ENCODE measurements around the gene PHF12.
"Not testable (repeated sequence)": the region's sequence is repeated elsewhere in the genome, so short reads cannot be mapped to it uniquely, and the experiment has no call there.

The PHF12 gene

GRCh38 chr17:28901866-28902818 is 49.2 kb downstream of the PHF12 start:
- peak; percentile 37 for DNase-seq (ENCODE audit: low read depth)

GRCh38 chr17:28900986-28901726 is 50.2 kb downstream of the PHF12 start:
- DNase-seq (ENCODE audit: low read depth) = no peak

- DNase-seq (ENCODE audit: low read depth) = no peak
Measured at GRCh38 chr17:28899212-28899815, 52.0 kb downstream of the PHF12 start.

- no peak for DNase-seq (ENCODE audit: low read depth)
Measured at GRCh38 chr17:28898527-28898955, 52.8 kb downstream of the PHF12 start.

GRCh38 chr17:28897769-28898526 is 53.4 kb downstream of the PHF12 start:
- DNase-seq (ENCODE audit: low read depth) = no peak

- DNase-seq (ENCODE audit: low read depth) = peak; percentile 39
Measured at GRCh38 chr17:28896884-28897768, 54.2 kb downstream of the PHF12 start, which contains the start of gene FLOT2. Gene FLOT2 (minus strand): TSS chr17:28897733. CDS start chr17:28897574, 159 bp downstream.

- peak; percentile 50 for DNase-seq (ENCODE audit: low read depth)
Measured at GRCh38 chr17:28896491-28896883, 54.8 kb downstream of the PHF12 start.

- no peak for DNase-seq (ENCODE audit: low read depth)
Measured at GRCh38 chr17:28895794-28896447, 55.4 kb downstream of the PHF12 start.

- not testable (repeated sequence) for DNase-seq (ENCODE audit: low read depth)
Measured at GRCh38 chr17:28893248-28894183, 57.8 kb downstream of the PHF12 start.

GRCh38 chr17:28892024-28892423 is 59.3 kb downstream of the PHF12 start:
- DNase-seq (ENCODE audit: low read depth) = no peak

- DNase-seq (ENCODE audit: low read depth) = no peak
Measured at GRCh38 chr17:28891201-28891600, 60.1 kb downstream of the PHF12 start.

- no peak for DNase-seq (ENCODE audit: low read depth)
Measured at GRCh38 chr17:28889996-28890395, 61.3 kb downstream of the PHF12 start.

GRCh38 chr17:28888832-28889231 is 62.5 kb downstream of the PHF12 start:
- no peak for DNase-seq (ENCODE audit: low read depth)

GRCh38 chr17:28887871-28888471 is 63.3 kb downstream of the PHF12 start:
- no peak for DNase-seq (ENCODE audit: low read depth)

GRCh38 chr17:28885951-28886350 is 65.4 kb downstream of the PHF12 start:
- DNase-seq (ENCODE audit: low read depth) = no peak

- no peak for DNase-seq (ENCODE audit: low read depth)
Measured at GRCh38 chr17:28885363-28885762, 66.0 kb downstream of the PHF12 start.

- DNase-seq (ENCODE audit: low read depth) = no peak
Measured at GRCh38 chr17:28883967-28884702, 67.2 kb downstream of the PHF12 start.

All from EH (cell line).